GM21825 (cell line): ENCODE measurements around the gene INO80E.
"Not testable (repeated sequence)": the region's sequence is repeated elsewhere in the genome, so short reads cannot be mapped to it uniquely, and the experiment has no call there.

Source experiments
- ATAC-seq: cut with Tn5 transposase; IDR thresholded peaks from one replicate; pipeline ENCODE4 v1.9.1; 2021; ENCODE audit warnings: mild to moderate bottlenecking, moderate library complexity; ENCODE audit not compliant: unreplicated experiment

The INO80E gene

DNA sequence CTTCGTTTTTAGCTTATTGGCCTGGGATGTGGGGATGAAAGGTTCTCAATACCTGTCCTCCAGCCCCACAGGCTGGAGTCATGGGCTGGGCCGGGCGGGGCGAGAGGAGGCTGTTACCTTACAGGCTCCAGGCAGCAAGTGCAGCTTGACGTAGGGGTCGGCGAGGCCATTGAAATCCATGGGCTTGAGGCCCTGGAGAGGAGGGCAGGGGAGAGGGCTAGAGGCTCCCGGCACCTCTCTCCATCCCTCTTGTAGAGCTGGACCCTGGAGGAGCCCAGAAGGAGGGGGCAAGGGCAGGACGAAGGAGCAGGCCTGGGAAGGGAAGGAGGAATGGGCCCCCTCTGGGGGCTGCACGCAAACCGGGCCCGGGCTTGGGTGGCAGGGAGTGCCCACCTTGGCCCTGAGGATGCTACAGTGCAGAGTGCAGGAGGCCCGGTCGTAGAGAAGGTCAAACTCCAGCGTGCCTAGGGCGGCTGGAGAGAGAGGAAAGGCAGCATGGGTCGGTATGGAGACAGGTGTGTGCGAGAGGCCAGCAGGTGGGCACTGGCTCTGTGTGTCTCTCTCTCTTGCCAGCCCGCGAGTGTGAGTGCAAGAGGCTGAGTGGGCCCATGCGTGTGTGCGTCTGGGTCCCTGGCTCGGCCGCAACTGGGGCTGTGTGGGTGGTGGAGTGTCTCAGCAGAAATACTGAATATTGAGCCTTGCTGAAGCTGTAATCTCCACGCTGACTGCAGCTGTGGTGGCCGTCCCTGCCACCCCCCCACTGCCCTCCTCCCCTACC, 13.2 kb downstream of the INO80E start:
- no peak for ATAC-seq

GRCh38 chr16:30009990-30010843, 14.2 kb downstream of the INO80E start:
- ATAC-seq, result no peak

- no peak for ATAC-seq
Measured at GRCh38 chr16:30010844-30011713, 15.0 kb downstream of the INO80E start, which contains the start of gene DOC2A. Gene DOC2A, minus strand, starts transcription at chr16:30011027. Its CDS starts 805 bp downstream, at chr16:30010222.

DNA sequence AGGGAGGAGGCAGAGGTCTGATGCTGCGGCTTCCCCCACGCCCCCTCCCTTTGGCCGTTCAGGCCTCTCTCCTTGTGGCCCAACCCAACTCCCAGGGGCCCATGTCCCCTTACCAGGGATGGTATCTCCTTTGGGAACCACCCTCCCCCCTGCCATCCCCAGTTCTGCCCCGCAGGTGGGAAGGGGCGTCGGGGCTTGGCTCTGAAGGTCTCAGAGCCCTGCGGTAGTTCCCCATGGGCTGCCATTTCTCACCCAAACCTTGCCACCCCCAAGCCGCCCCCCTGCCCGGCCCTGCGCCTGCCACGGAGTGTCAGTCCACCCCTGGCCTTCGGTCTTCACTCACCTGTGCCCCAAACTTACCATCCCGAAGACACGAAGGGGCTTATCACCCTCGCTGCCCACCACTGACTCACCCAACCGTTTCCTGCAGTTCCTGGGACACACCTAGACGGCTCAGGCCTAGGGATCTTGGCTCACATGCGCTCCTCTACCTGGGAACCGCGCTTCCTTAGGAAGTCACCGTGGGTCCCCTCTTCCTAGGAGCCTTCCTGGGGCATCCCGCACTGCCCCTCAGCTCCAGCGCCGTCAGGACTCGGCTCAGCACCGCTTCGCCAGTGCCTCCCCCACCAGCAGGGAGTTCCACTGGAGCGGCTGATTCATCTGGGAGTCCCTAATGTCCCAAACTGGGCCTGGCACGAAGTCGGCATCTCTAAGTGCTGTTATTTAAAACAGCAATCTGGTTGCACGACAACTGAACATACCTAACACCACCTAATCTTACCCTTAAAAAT, 15.9 kb downstream of the INO80E start:
- no peak for ATAC-seq

DNA sequence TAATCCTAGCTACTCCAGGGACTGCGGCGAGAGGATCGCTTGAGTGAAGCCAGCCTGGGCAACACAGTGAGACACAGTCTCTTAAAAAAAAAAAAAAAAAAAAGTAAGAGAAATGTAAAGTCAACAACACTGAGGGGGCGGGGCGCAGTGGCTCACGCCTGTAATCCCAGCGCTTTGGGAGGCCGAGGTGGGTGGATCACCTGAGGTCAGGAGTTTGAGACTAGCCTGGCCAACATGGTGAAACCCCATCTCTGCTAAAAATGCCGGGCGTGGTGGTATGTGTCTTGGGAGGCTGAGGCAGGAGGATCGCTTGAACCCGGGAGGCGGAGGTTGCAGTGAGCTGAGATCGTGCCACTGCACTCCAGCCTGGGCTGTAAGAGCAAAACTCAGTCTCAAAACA, 16.6 kb downstream of the INO80E start:
- not testable (repeated sequence) for ATAC-seq

DNA sequence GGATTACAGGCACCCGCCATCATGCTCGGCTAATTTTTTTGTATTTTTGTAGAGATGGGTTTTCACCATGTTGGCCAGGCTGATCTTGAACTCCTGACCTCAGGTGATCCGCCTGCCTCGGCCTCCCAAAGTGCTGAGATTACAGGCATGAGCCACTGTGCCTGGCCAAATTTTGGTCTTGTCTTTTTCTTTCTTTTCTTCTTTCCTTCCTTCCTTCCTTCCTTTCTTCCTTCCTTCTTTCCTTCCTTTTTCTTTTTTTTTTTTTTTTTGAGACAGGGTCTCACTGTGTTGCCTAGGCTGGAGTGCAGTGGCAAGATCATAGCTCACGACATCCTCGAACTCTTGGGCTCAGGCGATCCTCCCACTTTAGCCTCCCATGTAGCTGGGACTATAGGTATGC, 19.4 kb downstream of the INO80E start:
- ATAC-seq, result not testable (repeated sequence)

GRCh38 chr16:30016555-30017276, 20.7 kb downstream of the INO80E start:
- no peak for ATAC-seq

DNA sequence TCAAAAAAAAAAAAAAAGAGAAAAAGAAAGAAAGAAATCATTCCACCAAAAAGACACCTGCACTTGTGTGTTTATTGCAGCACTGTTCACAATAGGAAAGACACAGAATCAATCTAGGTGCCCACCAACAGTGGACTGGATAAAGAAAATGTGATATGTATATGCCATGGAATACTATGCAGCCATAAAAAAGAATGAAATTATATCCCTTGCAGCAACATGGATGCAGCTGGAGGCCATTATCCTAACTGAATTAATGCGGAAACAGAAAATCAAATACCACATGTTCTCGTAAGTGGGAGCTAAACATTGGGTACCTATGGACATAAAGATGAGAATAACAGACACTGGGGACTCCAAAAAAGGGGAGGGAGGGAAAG, 21.2 kb downstream of the INO80E start:
- ATAC-seq, result no peak

DNA sequence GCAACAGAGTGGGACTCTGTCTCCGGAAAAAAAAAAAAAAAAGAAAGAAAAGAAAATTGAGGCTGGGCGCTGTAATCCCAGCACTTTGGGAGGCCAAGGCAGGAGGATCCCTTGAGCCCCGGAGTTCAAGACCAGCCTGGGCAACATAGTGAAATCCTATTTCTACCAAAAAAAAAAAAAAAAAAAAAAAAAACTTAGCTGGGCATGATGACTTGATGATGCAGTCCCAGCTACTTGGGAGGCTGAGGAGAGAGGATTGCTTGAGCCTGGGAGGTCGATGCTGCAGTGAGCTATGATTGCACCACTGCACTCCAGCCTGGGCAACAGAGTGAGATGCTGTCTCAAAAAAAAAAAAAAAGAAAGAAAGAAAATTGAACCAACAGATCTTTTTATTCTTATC, 21.9 kb downstream of the INO80E start:
- not testable (repeated sequence) for ATAC-seq

GRCh38 chr16:30018731-30019158, 22.7 kb downstream of the INO80E start:
- no peak for ATAC-seq

DNA sequence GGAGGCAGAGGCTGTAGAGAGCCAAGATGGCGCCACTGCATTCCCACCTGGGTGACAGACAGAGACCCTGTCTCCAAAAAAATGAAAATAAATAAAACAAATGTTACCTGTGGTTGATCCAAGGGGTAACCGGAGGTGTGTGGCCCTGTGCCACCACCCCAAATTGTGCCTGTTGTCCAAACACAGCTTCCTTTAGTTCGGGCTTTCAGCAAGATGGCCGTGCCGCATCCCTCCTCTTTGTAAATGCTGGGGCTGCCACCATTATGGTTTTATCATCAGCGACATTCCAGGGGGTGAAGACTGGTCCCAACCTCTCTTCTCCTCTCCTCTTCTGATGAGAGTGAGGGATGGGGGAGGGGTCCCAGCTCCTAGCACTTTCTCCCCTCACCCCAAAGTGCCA, 26.8 kb downstream of the INO80E start, which contains the start of gene C16orf92:
C16orf92 (plus strand) TSS at position 312 of the 400 bp plus-strand sequence. CDS start 143 bp downstream, outside the sequence.
- no peak for ATAC-seq

- no peak for ATAC-seq
Measured at GRCh38 chr16:30023586-30023985, 27.5 kb downstream of the INO80E start.

- ATAC-seq, result no peak
Measured at GRCh38 chr16:30024451-30024850, 28.4 kb downstream of the INO80E start.

- no peak for ATAC-seq
Measured at GRCh38 chr16:30025156-30025555, 29.1 kb downstream of the INO80E start.

DNA sequence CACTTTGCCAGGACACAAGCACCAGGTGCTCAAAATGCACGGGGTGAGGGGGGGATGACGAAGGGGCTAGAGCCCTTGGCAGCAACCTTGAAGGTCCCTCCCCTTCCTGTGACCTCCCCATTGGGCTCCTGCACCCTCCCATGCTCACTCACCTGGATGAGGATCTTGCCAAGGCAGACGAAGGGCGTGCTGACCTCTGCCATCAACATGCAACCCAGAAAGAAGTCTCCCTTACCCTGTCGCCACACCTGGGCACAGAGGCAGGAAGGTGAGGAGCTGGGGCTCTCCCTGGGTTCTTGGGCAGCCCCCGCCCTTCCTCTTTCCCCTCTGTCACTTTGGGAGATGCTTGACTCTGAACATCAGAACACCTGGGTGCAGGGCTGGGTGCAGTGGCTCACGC, 29.5 kb downstream of the INO80E start:
- ATAC-seq, result no peak

GRCh38 chr16:30026449-30026848, 30.4 kb downstream of the INO80E start:
- ATAC-seq, result no peak

GRCh38 chr16:30027588-30028437, 31.8 kb downstream of the INO80E start:
- ATAC-seq, result no peak

- ATAC-seq, result no peak
Measured at GRCh38 chr16:30028438-30029076, 32.5 kb downstream of the INO80E start.
